ENCODE data around the gene TMEM218.
"Not testable (repeated sequence)": the region's sequence is repeated elsewhere in the genome, so short reads cannot be mapped to it uniquely, and the experiment has no call there.

Gene TMEM218

DNA sequence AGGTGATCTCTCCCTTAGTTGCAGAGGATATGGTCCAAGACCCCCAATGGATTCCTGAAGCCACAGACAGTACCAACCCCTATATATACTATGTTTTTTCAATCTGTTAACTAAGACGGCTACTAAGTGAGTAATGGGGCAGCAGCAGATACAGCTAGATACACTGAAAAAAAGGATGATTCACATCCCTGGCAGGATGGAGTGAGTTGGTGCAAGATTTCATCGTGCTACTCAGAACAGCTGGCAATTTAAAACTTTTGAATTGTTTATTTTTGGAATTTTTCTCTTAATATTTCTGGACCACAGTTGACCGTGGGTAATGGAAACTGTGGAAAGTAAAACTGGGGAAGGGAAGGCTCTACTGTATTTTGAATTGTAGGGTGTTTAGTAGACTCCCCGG is 17.0 kb upstream of the TMEM218 start:
- no peak for DNase-seq

GRCh38 chr11:125124618-125124992 is 13.2 kb upstream of the TMEM218 start:
- DNase-seq, result no peak

GRCh38 chr11:125123947-125124617 is 12.7 kb upstream of the TMEM218 start:
- peak; percentile 16 for DNase-seq

DNA sequence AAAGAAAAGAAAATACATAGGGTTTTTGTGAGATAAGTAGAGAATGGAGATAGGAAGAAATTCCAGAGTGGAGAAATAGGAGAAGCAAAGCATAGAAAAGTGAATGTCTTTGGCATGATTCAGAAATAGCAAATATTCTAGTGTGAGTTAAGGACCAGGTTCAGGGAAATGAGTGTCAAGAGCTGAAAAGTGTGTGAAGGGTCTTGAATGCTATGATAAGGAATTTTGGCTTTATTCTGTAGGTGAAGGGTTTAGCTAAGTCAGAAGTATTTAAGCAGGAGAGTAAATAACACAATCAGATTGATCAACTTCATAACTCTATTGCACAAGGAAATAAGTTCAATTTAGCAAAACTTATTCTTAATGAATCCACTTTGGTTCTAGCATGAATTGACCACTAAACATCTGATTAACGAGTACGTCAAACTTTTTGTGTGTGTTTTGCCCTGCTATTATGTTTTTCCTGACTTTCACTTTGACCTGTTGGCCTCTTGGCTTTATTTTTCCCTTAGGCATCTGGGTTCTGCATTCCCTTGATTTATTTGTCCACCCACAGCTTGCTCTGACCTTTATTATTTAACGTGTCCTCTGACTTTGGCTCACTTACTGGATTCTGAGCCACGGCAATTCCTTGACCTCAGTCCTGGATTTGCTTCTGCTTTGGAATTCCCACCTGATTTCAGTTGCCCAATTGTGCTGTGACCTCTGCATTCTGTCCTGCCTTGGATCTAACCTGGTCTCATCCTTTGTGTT is 11.9 kb upstream of the TMEM218 start:
- DNase-seq, result no peak

GRCh38 chr11:125117429-125117828 is 6.0 kb upstream of the TMEM218 start:
- no peak for DNase-seq

DNA sequence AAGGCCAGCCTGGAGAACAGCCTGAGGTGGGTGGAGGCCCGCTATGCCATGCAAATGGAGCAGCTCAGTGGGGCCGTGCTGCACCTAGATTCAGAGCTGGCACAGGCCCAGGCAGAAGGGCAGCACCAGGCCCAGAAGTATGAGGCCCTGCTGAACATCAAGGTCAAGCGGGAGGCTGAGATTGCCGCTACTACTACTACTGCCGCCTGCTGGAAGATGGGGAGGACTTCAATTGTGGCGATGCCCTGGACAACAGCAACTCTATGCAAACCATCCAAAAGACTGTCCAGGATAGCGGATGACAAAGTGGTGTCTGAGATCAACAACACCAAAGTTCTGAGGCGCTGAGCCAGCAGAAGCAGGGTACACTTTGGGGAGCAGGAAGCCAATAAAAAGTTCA is 3.1 kb upstream of the TMEM218 start:
- DNase-seq, result no peak

- DNase-seq, result no peak
These were observed 780 bp upstream of the TMEM218 start for GRCh38 chr11:125112208-125112604.

DNA sequence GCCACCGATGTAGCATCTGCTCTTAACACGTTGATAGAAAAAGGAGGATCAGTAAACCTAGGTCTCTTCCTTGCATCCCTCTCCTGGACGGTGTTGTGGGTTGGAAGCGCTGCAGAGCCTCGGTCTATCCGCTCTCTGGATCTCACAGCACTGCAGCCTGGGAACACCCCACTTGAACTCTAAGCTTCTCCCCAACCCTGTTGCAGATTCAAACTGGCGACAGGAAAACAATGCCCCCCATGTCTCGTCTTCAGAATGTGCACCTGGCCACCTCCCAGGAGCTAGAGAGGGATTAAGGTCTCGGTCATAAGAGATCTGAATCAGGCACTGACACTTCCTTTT is 454 bp downstream of the TMEM218 start:
- no peak for DNase-seq

GRCh38 chr11:125110506-125110905 is 920 bp downstream of the TMEM218 start:
- no peak for DNase-seq

- no peak for DNase-seq
These were observed 3.0 kb downstream of the TMEM218 start for GRCh38 chr11:125108469-125108868.

- DNase-seq, result no peak
These were observed 5.5 kb downstream of the TMEM218 start for GRCh38 chr11:125105926-125106325.

DNA sequence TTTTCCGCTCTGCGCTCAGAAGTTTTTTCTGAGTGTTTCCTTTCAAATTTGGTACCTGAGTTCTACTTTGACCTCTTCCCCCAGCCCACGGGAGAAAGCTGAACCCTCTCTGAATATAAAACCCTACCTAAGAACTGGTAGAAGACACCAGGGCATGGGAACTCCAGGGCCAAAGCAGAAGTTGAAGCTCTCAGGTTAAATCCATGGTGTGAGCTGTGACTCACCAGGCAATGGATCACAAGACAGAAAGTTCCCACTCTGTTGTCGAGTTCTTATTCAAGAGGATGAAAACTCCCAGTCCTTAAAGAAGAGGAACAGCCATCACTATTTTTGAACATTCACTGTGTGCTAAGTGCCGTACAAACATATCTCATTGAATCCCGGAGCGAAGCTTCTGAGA is 8.9 kb downstream of the TMEM218 start:
- no peak for DNase-seq

DNA sequence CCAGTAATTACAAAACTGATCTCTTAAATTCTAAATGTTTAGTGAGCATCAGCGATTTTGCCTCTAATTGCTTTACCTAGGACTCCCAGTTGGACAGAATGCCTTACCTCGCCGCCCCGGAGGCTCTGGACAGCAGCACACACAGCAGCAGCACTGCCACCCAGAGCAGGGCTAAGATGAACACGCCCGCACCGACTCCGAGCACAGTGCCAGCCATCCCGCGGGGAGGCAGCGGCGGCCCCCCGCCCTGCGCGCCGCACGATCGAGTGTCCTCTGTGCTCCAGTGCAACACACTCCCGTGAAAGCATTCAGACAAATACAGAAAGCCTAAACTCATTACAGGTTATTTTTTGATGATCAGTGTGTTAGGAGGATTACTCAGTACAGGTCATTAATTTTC is 9.4 kb downstream of the TMEM218 start:
- DNase-seq, result no peak

DNA sequence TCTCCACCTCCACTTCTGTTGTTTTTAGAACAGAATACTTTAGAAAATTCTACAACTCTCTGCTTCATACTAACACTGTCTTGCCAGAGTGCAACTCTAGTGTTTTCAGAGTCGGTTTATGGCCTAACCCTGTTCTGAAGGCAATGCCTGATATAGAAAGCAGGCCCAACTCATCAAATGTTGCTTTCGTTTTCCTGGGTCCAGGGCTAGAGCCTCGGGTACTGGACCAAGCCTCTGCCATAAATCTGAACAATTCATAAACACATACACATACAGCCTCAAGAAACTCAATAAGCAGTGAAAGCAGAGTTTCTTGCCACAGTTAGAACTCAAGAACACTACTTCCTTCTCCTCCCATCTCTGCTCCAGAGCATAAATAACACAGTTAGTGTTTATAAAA is 9.8 kb downstream of the TMEM218 start:
- no peak for DNase-seq

- no peak for DNase-seq
These were observed 11.3 kb downstream of the TMEM218 start for GRCh38 chr11:125100136-125100535.

GRCh38 chr11:125094731-125095130 is 16.7 kb downstream of the TMEM218 start:
- DNase-seq, result no peak

DNA sequence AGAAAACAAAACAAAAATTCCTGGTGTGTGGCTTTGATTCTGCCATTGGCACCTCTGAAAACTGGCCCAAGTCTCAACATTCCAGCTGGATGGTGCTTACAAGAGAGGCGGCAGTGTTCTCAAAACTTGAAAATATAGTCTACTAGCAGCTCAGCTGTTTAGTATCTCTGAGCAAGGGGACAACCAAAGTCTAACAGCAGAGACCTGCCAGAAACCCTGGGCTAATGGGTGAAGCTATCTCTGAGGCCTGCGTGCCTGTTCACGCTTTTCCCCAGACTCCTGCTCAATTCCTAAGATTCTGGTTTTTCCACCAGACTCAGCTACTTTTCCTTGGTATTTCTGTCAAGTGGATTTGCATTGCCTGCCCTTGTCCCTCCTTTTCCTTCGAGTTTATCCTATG is 17.9 kb downstream of the TMEM218 start:
- DNase-seq, result no peak

DNA sequence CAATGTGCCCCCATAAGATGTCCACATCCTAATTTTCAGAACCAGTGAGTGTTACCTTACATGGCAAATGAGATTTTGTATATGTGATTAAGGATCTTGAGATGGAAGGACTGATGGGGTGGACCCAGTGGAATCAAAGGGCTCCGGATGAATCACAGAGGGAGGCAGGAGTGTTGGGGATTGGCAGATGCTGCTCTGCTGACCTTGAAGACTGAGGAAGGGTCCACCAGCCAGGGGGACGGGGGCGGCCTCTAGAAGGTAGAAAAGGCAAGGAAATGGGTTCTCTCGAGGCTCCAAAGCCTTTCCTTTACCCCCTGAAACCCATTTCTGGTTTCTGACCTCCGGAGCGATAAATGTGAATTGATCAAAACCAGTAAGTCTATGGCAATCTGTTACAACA is 18.8 kb downstream of the TMEM218 start:
- no peak for DNase-seq

GRCh38 chr11:125091877-125092664 is 19.4 kb downstream of the TMEM218 start:
- no peak for DNase-seq

GRCh38 chr11:125091247-125091876 is 20.1 kb downstream of the TMEM218 start:
- peak; percentile 56 for DNase-seq

GRCh38 chr11:125090816-125091215 is 20.6 kb downstream of the TMEM218 start:
- DNase-seq, result no peak

GRCh38 chr11:125090151-125090550 is 21.3 kb downstream of the TMEM218 start:
- not testable (repeated sequence) for DNase-seq

DNA sequence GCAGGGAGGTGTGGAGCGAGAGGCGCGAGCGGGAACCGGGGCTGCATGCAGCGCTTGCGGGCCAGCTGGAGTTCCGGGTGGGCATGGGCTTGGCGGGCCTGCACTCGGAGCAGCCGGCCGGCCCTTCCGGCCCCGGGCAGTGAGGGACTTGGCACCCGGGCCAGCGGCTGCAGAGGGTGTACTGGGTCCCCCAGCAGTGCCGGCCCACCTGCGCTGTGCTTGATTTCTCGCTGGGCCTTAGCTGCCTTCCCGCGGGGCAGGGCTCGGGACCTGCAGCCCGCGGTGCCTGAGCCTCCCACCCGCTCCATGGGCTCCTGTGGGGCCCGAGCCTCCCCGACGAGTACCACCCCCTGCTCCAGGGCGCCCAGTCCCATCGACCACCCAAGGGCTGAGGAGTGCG is 21.9 kb downstream of the TMEM218 start:
- DNase-seq, result not testable (repeated sequence)
